Upper lobe of left lung (tissue), 6 donors: ENCODE data around the gene PCCB. TPM values are rescaled to one million over a fixed set of nuclear protein-coding genes. Genes with fewer than 3 reads are reported as not detected.
"Not testable (repeated sequence)": the region's sequence is repeated elsewhere in the genome, so short reads cannot be mapped to it uniquely, and the experiment has no call there.

ENCODE experiments used
- ATAC-seq, 2 donors: fragments of 200-7000 bp; cut with Tn5 transposase; one replicate each; pipeline ENCODE4 v1.9.1; 2022; ENCODE audit warnings: mild to moderate bottlenecking in 2 of 2, moderate library complexity in 2 of 2; ENCODE audit not compliant: low FRiP score in 2 of 2
- DNase-seq, 2 donors: peaks; one replicate each; pipeline ENCODE4 v3.0.0-alpha.2; 2019 to 2020
- H3K27ac ChIP-seq, 4 donors: fragments of 200-600 bp; sonication (generic); one replicate each; pipeline ENCODE4 v1.5.1; 2016 to 2019
- H3K27me3 ChIP-seq, 4 donors: fragments of 200-600 bp; sonication (generic); one replicate each; pipeline ENCODE4 v1.5.1; 2017 to 2019
- H3K36me3 ChIP-seq, 4 donors: fragments of 200-600 bp; sonication (generic); one replicate each; pipeline ENCODE4 v1.5.1; 2016 to 2019
- H3K4me1 ChIP-seq, 4 donors: fragments of 200-600 bp; sonication (generic); one replicate each; pipeline ENCODE4 v1.5.1; 2018 to 2019
- H3K4me3 ChIP-seq, 4 donors: fragments of 200-600 bp; sonication (generic); one replicate each; pipeline ENCODE4 v1.5.1; 2017 to 2019; ENCODE audit warnings: mild to moderate bottlenecking in 2 of 4, moderate library complexity in 1 of 4
- H3K9me3 ChIP-seq, 4 donors: fragments of 200-600 bp; sonication (generic); one replicate each; pipeline ENCODE4 v1.5.1; 2018 to 2019
- CTCF ChIP-seq, 6 experiments: fragments of 450-650 bp in 4 of 6; fragments of 200-600 bp in 2 of 6; sonication (generic) in 2 of 6; IDR thresholded peaks; one replicate each; pipeline ENCODE4 v1.5.1; 2016 to 2019; ENCODE audit warnings: antibody characterized with exemption in 6 of 6
- EP300 ChIP-seq, 4 donors: sonication (generic); formaldehyde crosslinking; IDR thresholded peaks; one replicate each; pipeline ENCODE4 v1.5.1; 2017; ENCODE audit warnings: antibody characterized with exemption in 4 of 4, control low read depth in 2 of 4
- POLR2A ChIP-seq, 4 donors: fragments of 450-650 bp; IDR thresholded peaks; one replicate each; pipeline ENCODE4 v1.5.1; 2016 to 2017; ENCODE audit warnings: antibody characterized with exemption in 4 of 4, mild to moderate bottlenecking in 2 of 4
- POLR2AphosphoS5 ChIP-seq, 2 donors: sonication (generic); formaldehyde crosslinking; IDR thresholded peaks; one replicate each; pipeline ENCODE4 v1.5.1; 2017; ENCODE audit warnings: antibody characterized with exemption in 2 of 2
- WGBS, 2 donors: methylation state at CpG; one replicate each; pipeline ENCODE4 v1.1.5; 2017 to 2018; 5-methylcytosine and 5-hydroxymethylcytosine counted together
- total RNA-seq, 6 donors: library from RNA; depleted of rRNA in 4 of 6; stranded (reverse); fragments of >200 nt in 4 of 6; gene quantifications; one replicate each; pipeline versions ENCODE4 v1.1.0 to v1.2.1, GENCODE V29; 2016 to 2021
- donor health status: DM: no; HTN: no; CAD: no; lungs with moderate emphysema.
- donor health status: DM: no; HTN: yes; CAD: no; lungs with severe emphysema.

The PCCB gene
- total RNA-seq, 6 donors from 2014 or later: 5.2 to 44.6 (median 31.2) TPM

- peak overlapping the region in 2 of 4 donors; percentile 41 to 65 for H3K27ac ChIP-seq
- H3K4me1 ChIP-seq: peaks cover 0 to 5% (median 1%) of the 10 kb centered on the region in 4 donors
- ATAC-seq (peak; percentile 17 to 51), DNase-seq (no peak)
- peaks cover 0 to 16% (median 6%) of the 10 kb centered on the region in 4 donors for H3K36me3 ChIP-seq
- TF ChIP-seq EP300 (IDR thresholded peaks at IDR 0.05) (no peak), POLR2AphosphoS5 (IDR thresholded peaks at IDR 0.05) (no peak), POLR2A (IDR thresholded peaks at IDR 0.05) (no peak), CTCF (IDR thresholded peaks at IDR 0.05) (peak in 1 of 6 experiments; percentile 11)
- no peaks in the 10 kb centered on the region for H3K9me3 ChIP-seq
- H3K27me3 ChIP-seq: no peaks in the 10 kb centered on the region
- WGBS, 2 donors: 79 to 81% methylated on average over 2 of the region's 2 CpGs
- no peak overlapping the region for H3K4me3 ChIP-seq
These were observed 100.4 kb downstream of the PCCB start for GRCh38 chr3:136350557-136350956.

- no peak for DNase-seq
- H3K27ac ChIP-seq: no peak overlapping the region
These were observed 101.2 kb downstream of the PCCB start for GRCh38 chr3:136351351-136351750.

GRCh38 chr3:136351905-136352304, 101.8 kb downstream of the PCCB start:
- no peak for ATAC-seq
- DNase-seq: no peak
- Histone ChIP-seq H3K9me3 (no peaks in the 10 kb centered on the region), H3K27me3 (no peaks in the 10 kb centered on the region), H3K27ac (no peak overlapping the region), H3K36me3 (peaks cover 0 to 22% (median 6%) of the 10 kb centered on the region in 4 donors), H3K4me1 (peaks cover 0 to 5% (median 1%) of the 10 kb centered on the region in 4 donors), H3K4me3 (no peak overlapping the region)
- 70 to 72% methylated on average over 3 of the region's 3 CpGs for WGBS, 2 donors
- no peak for TF ChIP-seq POLR2AphosphoS5 (IDR thresholded peaks at IDR 0.05)
- peak in 1 of 6 experiments; percentile 8 for TF ChIP-seq CTCF (IDR thresholded peaks at IDR 0.05)

More at GRCh38 chr3:136351351-136351750, 101.2 kb downstream of the PCCB start:
- Histone ChIP-seq H3K27me3 (no peaks in the 10 kb centered on the region), H3K4me1 (peaks cover 0 to 5% (median 1%) of the 10 kb centered on the region in 4 donors), H3K4me3 (no peak overlapping the region), H3K36me3 (peaks cover 0 to 16% (median 6%) of the 10 kb centered on the region in 4 donors), H3K9me3 (no peaks in the 10 kb centered on the region)
- ATAC-seq: no peak
- WGBS, 2 donors: 62 to 72% methylated on average over 1 of the region's 1 CpG
- TF ChIP-seq POLR2A (IDR thresholded peaks at IDR 0.05) (no peak), EP300 (IDR thresholded peaks at IDR 0.05) (no peak), CTCF (IDR thresholded peaks at IDR 0.05) (no peak), POLR2AphosphoS5 (IDR thresholded peaks at IDR 0.05) (no peak)

- Histone ChIP-seq H3K27me3 (no peaks in the 10 kb centered on the region), H3K9me3 (no peaks in the 10 kb centered on the region), H3K4me1 (peaks cover 0 to 5% (median 1%) of the 10 kb centered on the region in 4 donors), H3K27ac (no peak overlapping the region), H3K36me3 (peaks cover 0 to 20% (median 4%) of the 10 kb centered on the region in 4 donors), H3K4me3 (no peak overlapping the region)
- 79 to 91% methylated on average over 2 of the region's 2 CpGs for WGBS, 2 donors
- no peak for ATAC-seq
- TF ChIP-seq POLR2A (IDR thresholded peaks at IDR 0.05): no peak
- no peak for DNase-seq
These were observed 103.3 kb downstream of the PCCB start for GRCh38 chr3:136353461-136353860.

- ATAC-seq (no peak), DNase-seq (no peak)
- Histone ChIP-seq H3K9me3 (no peaks in the 10 kb centered on the region), H3K27ac (no peak overlapping the region), H3K4me3 (no peak overlapping the region), H3K4me1 (no peaks in the 10 kb centered on the region), H3K27me3 (no peaks in the 10 kb centered on the region), H3K36me3 (peaks cover 0 to 36% (median 6%) of the 10 kb centered on the region in 4 donors)
- TF ChIP-seq EP300 (IDR thresholded peaks at IDR 0.05) (no peak), CTCF (IDR thresholded peaks at IDR 0.05) (no peak), POLR2AphosphoS5 (IDR thresholded peaks at IDR 0.05) (no peak), POLR2A (IDR thresholded peaks at IDR 0.05) (no peak)
These were observed 116.1 kb downstream of the PCCB start for GRCh38 chr3:136366289-136366688.

- H3K4me1 ChIP-seq, H3K27ac ChIP-seq, ATAC-seq, H3K27me3 ChIP-seq, H3K4me3 ChIP-seq, DNase-seq, H3K9me3 ChIP-seq, H3K36me3 ChIP-seq: not testable (repeated sequence)
- 96 to 100% methylated on average over 5 of the region's 5 CpGs for WGBS, 2 donors
These were observed 125.7 kb downstream of the PCCB start for GRCh38 chr3:136375800-136376199.
